GM12891 (cell line): ENCODE data around the gene FZD10.

ENCODE experiments used
- POLR2A ChIP-seq: IDR thresholded peaks from 2 replicates; pipeline ENCODE4 v1.6.1; 2011; ENCODE audit warnings: low read depth, low read length, control low read depth
- SPI1 ChIP-seq: IDR thresholded peaks from 2 replicates; pipeline ENCODE4 v1.6.1; 2011; ENCODE audit warnings: low read depth, low read length, control low read depth

GRCh38 chr12:130127912-130128789 is 34.1 kb upstream of the FZD10 start:
- TF ChIP-seq POLR2A = no peak
- TF ChIP-seq SPI1 = no peak
